Articular chondrocyte of knee joint (primary cell): ENCODE data around the gene SEBOX. TPM values are rescaled to one million over a fixed set of nuclear protein-coding genes. Genes with fewer than 3 reads are reported as not detected.

Experiments used
- total RNA-seq: library from RNA; depleted of rRNA; stranded (reverse); fragments of >200 nt; gene quantifications from 2 replicates; pipeline ENCODE4 v1.2.3, GENCODE V29; 2012

Gene SEBOX, protein sequence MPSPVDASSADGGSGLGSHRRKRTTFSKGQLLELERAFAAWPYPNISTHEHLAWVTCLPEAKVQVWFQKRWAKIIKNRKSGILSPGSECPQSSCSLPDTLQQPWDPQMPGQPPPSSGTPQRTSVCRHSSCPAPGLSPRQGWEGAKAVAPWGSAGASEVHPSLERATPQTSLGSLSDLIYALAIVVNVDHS
- total RNA-seq, result not detected in 2 replicates

DNA sequence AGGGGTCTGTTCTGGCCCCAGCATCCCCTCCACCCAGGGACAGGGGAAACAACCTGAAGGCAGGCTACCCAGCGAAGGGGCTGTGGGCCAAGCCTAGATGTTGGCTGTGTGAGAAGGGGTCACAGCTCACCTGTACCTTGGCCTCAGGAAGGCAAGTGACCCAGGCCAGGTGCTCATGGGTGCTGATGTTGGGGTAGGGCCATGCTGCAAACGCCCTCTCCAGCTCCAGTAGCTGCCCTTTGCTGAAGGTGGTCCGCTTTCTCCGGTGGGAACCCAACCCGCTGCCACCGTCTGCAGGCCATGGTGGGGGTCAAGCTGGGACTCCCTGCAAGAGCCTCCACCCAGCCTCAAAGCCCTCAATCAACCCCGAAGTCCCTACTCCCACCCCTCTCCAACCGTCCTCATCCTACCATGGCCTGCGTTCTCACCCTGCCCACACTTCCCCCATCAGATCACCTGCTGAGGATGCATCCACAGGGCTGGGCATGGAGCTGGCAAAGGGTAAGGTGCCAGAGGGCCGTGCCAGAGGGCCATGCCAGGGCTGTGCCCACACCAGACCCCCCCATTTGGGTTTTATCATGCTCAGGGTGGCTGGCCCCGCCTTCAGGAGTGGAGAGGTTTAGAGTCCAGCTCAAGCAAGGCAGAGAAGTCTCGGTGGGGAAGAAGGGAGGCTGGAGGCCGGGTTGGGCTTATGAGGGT, at the start of gene SEBOX:
SEBOX (minus strand) TSS at position 535 of the 699 bp plus-strand sequence; CDS start at position 487, 48 bp downstream.

DNA sequence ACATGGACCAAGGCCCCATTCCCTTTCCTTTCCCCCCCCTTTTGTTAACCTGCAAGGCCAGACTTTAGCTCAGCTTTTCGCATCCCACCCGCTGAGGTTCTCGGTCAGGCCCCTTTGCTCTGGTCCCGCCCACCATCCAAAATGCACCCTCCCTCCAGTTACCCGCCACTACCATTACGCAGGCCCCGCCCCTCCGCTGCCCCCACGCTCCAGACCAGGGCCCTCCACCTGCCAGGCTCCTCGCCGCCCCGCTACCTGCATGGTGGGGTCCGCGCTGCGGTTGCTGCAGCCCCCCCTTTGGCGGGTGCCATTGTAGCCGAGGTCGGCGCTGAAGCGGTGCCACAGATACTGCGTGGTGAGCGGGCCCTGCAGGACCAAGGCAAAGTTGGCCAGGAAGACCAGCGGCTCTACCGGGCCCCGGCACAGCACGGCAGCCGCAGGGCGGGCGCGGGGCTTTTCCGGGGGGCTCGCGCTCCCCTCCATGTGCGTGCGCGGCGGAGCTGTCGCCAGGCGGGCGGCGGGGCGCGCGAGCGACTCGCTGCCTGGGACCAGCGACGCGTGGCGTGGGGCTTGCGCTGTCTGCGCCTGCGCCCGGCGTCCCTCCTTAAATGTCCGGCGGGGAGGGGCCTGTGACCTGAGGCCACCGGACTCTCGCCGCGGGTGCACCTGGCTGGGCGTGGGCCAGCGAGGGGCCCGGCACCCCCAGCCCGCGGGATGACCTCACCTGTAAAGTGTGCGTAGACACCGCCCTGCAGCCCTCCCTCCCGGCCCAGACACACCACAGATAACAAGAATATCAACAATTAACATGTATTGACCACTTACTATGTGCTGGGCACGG, 40.9 kb upstream of the SEBOX start, which contains the start of gene SLC46A1:
SLC46A1 (minus strand) TSS at position 581 of the 841 bp plus-strand sequence; CDS start at position 483, 98 bp downstream.

DNA sequence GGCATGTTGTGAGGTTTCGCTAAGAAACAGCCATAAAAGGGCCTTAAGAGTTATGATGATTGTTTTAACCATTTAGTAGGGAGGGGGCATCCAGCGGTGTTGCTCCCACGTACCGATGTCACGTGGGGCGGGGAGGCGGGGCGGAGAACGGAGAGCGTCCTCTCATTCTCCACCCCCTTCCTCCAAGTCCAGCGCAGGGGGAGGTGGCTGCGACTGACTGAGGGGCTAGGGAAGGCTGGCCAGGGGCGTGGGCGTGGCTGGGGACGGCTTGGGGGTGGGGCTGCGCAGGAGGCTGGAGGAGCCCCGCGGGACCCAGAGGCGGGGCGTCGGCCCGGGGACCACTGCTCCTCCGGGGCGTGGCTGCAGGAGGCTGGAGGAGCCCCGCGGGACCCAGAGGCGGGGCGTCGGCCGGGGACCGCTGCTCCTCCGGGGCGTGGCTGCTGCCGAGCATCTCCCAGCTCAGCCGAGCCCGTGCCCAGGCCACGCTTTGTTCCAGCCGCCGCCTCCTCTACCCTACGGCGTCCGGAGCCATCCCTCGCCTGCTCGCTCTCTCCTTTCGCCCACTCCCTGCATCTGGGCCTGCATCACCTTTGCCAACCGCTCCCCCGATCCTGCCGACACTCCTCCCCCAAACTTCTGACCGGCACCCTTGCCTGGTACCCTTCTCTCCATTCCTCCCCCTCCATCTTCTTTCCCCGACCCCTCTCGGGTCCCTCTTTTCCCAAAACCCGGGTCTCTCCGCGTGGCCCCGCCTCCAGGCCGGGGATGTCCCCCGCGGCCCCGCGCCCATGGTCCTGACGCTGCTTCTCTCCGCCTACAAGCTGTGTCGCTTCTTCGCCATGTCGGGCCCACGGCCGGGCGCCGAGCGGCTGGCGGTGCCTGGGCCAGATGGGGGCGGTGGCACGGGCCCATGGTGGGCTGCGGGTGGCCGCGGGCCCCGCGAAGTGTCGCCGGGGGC, 6.5 kb upstream of the SEBOX start, which contains the start of gene SARM1:
SARM1 (plus strand) TSS at position 450 of the 958 bp plus-strand sequence; CDS start at position 789, 339 bp downstream.

DNA sequence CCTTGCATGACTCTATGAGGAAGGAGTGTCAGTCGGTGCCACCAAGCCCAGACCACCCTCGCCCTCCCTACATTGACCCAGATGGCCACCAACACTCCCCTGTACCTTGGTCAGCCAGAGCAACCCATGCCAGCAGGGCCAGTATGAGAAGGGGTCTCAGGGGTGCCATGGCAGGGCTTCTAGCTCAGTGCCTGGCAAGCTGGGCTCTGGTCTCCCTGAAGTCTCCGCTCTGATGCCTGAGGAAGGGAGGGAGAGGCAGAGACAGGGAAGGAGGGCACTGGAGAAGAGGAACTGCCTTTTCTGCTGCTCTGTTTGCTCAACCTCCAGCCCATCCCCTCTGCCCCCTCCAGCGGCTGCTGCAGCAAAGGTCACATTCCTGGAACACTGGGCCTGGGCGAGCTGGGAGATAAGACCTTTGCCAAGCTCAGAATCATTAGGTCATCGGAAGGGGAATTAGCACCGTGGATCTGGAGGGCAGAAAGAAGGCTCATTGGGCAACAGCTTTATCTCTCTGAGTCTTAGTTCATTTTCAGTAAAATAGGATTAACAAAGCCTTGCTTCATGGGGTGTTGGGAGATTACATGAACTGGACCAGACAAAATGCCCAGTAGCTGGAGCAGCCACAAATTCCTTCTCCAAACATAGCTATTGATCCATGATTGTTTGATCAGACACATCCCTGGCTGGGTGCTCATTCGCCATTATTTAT, 5.2 kb upstream of the SEBOX start, which contains the start of gene VTN:
VTN (minus strand) TSS at position 273 of the 709 bp plus-strand sequence; CDS start at position 169, 104 bp downstream.

DNA sequence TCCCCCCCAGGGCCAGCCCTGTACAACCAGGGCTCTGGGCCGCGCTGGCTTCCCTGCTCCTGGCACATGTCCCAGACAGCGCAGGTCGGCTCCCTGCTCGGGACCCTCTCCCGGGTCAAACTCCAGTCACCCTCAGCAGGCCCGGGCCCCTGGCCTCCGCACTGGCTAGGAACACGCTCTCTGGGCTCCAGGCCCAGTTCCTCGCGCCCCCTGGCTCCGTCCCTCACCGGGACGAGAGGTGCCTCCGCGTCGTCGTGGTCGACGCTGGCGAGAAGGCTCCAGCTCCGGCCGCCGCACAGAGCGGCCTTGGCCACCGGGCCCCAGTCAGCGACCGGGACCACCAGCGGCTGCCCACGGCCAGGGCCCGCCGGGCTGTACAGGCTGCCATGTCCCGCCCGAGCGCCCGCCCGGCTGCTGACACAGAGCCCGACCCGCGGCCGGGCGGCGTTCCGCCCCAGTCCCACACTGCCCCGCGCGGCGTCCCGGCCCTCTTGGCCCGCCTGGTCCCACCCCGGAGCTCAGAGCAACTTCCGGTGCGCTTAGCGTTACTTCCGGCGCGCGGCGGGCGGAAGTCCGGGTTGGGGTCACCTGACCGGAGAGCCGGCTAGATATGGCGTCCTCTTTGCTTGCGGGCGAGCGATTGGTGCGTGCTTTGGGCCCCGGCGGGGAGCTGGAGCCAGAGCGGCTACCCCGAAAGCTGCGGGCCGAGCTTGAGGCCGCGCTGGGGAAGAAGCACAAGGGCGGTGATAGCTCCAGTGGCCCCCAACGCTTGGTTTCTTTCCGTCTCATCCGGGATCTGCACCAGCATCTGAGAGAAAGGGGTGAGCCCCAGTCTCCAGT, 7.7 kb downstream of the SEBOX start, which contains the start of gene POLDIP2:
POLDIP2 (minus strand) TSS at position 467 of the 840 bp plus-strand sequence; CDS start at position 388, 79 bp downstream.

DNA sequence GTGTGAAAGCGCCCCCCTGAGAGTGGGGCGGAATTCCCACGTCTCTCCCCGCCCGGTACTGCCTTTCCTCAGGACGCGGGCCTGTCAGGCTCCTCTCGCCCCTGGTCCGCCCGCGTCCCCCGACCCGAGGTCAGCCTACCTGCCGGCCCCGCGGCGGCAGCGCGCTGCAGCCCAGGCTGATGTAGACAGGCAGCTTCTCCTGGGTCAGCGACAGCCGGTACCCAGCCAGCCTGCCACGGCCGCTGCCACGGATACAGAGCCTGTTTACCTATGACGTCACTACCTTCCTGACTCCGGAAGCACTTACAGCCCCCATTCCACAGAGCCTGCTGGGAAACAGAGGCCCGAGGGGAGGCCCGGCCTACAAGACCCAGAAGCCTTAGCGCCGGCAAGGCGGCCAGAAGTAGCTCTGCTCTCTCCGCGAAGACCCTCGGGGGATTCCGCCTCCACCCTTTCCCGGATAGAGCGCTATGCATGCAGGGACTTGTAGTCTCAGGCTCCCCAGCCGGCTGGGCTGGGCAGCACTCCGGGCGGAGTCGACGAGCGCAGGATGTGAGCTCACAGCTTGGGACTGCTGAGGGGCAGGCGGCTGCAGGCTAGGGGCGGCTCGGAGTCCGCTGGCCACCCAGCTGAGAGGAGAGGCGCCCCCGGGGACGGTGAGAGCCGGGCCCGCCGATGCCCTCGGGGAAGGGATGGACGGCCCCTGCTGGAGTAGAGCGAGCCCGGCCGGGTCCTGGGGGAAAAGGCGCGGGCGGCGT, 29.6 kb downstream of the SEBOX start, which contains the start of the genes IFT20 and TNFAIP1:
IFT20 (minus strand) TSS at position 272 of the 758 bp plus-strand sequence. CDS start 3,487 bp downstream, outside the sequence.
TNFAIP1 (plus strand) TSS at position 561 of the 758 bp plus-strand sequence. CDS start 3,761 bp downstream, outside the sequence.

DNA sequence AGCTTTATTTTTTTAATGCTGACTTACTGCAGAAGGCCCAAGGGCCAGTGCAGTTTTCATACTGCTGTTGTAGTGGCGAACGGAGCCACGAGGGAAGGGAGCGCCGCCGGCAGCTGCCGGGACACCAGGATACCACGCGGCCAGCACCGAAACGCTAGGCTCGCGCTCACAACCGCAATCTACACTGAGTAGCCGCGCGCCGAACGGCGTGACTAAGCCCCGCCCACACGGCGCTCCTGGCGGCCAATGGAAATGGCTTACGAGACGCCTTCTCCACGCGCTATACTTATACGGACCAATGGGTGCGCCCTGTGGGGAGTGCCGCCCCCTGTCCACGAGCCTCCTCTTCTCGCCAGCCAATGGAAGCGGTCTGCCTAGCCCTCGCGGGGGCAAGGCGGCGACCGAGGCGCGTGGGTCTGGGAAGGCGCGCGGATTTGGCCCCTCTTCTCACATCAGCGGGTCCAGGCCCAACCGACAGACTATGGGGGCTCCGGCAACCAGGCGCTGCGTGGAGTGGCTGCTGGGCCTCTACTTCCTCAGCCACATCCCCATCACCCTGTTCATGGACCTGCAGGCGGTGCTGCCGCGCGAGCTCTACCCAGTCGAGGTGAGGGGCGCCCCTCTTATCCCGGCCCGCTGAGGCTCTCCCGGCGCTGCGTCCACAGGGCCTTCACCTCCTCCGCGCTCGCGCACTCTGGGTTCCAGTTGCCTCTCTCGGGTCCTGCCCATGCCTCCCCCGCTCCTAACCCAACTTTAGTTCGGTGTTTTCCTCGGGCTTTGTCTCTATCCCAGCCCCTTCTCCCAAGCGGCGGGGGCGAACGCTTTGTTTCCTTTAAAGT, 46.0 kb downstream of the SEBOX start, which contains the start of gene TMEM97:
TMEM97 (plus strand) TSS at position 442 of the 839 bp plus-strand sequence; CDS start at position 482, 40 bp downstream.

Other genes starting within 250 kb of the SEBOX start
- gene TMEM97, start 46.0 kb downstream of the SEBOX start, total RNA-seq, result 9.0 and 11.3 TPM in 2 replicates
- 52.9 and 63.3 TPM in 2 replicates for gene IFT20, start 29.7 kb downstream of the SEBOX start, total RNA-seq
- gene TNFAIP1, start 29.4 kb downstream of the SEBOX start, total RNA-seq, result 31.2 and 33.3 TPM in 2 replicates
- gene POLDIP2, start 7.7 kb downstream of the SEBOX start, total RNA-seq, result 74.8 and 81.3 TPM in 2 replicates
- 0.22 and 0.65 TPM in 2 replicates for gene VTN, start 5.1 kb upstream of the SEBOX start, total RNA-seq
- 12.5 and 14.1 TPM in 2 replicates for gene SARM1, start 6.5 kb upstream of the SEBOX start, total RNA-seq
- gene SLC46A1, start 41.0 kb upstream of the SEBOX start, total RNA-seq, result 7.0 and 7.6 TPM in 2 replicates
- gene SLC13A2, start 108.4 kb upstream of the SEBOX start, total RNA-seq, result not detected in 2 replicates
- 0.11 and 0.13 TPM in 2 replicates for gene FOXN1, start 141.1 kb upstream of the SEBOX start, total RNA-seq
- 20.5 and 23.0 TPM in 2 replicates for gene UNC119, start 187.4 kb upstream of the SEBOX start, total RNA-seq
- 48.9 and 52.0 TPM in 2 replicates for gene PIGS, start 206.3 kb upstream of the SEBOX start, total RNA-seq
- gene ALDOC, start 211.7 kb upstream of the SEBOX start, total RNA-seq, result 38.7 and 48.5 TPM in 2 replicates
- 14.4 and 19.3 TPM in 2 replicates for gene SPAG5, start 233.8 kb upstream of the SEBOX start, total RNA-seq
- gene RSKR, start 249.0 kb upstream of the SEBOX start, total RNA-seq, result 3.8 and 5.5 TPM in 2 replicates